Activated CD4-positive, alpha-beta T cell treated with anti-CD3 and anti-CD28 coated beads for 48 hours (primary cell): ENCODE results near the gene BDP1.
"Not testable (repeated sequence)": the region's sequence is repeated elsewhere in the genome, so short reads cannot be mapped to it uniquely, and the experiment has no call there.

Experiments
- DNase-seq: peaks from one replicate; pipeline ENCODE4 v3.0.0-alpha.2; 2020

The BDP1 gene

DNA sequence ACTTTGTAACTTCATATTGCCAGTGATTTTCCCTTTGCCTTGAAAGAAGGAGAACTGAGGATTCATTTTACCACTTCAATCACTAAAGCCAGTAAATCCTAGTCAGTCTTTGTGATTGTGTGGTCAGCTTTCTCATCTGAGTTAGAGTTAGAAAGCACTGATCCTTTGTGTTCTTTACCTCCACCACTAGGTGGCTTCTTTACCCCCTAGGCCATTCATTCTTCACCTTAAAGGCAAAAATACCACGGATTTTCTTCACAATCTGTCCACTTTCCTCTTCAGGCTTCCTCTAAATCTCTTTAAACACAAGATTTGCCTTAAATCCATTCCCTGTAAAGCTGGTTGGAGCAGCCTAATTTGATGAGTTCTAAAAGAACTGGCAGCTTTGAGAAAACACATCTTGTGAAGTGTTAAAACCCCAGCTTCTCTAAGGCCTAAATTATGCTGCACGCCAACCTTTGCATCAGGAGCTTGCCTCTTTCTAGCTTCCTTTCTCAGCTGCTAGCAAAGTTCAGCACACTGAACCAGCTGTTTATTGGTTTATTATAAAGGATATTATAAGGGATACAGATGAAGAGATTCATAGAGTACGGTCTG lies 20.4 kb downstream of the BDP1 start:
- DNase-seq, result no peak

DNA sequence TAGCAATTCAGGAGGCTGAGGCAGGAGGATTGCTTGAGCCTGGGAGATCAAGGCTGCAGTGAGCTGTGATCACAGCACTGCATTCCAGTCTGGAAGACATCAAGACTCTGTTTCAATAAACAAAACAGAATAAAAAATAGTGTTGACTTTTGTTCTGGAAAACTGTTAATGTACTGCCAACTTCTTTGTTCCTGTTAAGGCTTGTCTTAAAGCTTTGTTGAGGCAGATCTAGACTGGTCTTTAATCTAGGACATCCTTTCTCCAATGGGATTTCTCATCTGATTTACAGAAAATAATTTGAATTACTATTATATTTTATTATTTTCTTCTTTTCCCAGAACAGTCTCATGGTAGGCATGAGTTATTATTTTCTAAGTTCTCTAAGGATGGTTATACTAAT lies 26.0 kb downstream of the BDP1 start:
- DNase-seq, result no peak

DNA sequence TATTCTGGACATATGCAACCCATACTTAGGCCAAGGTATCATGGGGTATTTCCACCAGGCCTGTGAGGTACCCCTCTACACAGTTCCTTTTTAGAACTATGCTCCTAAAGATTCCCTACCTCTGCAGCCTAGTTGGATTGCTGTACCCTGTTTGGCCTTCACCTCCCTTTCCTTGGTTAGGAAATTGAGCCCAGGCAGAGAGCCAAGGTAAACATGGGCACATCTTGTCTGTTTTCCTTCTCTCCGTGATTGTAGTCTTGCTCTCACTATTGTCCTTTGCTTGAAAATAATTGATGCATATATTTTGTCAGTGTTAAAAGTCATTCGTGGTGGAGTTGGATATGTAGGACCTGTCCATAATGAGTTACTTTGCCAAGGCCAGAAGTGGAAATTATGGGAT lies 26.7 kb downstream of the BDP1 start:
- no peak for DNase-seq

DNA sequence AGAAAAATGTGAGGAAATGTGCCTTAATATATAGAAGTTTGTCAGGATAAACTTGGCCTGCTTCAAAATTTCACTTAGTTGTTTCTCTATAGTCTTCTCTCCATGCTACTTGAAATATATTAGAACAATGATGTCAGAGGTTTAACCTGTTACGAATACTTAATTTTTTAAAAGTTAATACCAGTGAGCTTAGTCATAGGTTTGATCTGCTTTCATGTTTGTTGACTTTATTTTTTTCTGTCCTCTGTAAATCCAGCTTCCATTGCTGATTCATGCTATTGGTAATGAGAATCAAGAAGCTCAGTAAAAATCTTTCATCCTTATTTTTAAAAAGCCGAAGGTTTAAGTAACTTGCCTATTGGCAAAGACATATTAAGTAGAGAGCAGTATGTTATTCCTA lies 27.9 kb downstream of the BDP1 start:
- no peak for DNase-seq

DNA sequence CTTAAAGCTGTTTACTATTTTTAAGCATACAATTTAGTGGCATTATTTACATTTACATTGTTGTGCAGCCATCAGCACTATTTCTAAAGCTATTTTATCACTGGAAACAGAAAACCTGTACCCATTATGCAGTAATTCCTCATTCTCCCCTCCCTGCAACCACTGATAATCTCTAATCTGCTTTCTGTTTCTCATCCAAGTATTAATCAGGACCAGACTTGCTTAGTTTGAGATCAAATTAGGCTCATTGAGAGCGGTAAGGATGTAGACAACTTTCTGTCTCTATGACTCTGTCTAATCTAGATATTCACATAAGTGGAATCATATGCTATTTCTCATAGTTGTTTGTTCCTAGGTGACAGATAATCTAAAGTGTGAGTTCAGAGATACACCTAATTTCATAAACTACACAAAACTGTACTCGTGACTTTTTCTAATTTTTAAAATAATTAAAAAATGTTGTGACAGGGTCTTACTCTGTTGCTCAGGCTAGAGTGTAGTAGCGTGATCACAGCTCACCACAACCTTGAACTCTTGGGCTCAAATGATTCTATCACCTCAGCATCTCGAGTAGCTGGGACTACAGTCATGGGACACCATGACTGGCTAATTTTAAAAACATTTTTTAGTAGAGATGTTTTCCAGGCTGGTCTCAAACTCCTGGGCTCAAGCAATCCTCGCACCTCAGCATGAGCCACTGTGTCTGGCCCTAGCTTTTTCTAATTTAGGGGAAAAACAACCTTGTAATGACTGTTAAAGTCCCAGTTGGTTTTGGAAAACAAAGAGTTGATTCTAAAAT lies 37.6 kb downstream of the BDP1 start:
- no peak for DNase-seq

DNA sequence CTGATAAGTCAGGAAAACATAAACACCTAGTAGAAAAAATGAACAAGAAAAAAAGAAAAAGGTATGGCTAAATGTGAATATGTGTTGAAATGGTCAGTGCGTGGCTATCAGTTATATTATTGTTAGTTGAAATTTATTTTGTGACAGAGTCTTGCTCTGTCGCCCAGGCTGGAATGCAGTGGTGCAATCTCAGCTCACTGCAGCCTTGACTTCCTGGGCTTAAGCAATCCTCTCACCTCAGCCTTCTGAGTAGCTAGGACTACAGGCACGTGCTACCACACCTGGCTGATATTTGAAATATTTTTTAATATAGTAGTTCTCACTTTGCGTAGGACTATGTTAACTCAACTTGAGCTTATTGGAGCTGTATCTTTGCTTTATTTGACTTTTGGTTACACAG lies 38.8 kb downstream of the BDP1 start:
- DNase-seq, result not testable (repeated sequence)

DNA sequence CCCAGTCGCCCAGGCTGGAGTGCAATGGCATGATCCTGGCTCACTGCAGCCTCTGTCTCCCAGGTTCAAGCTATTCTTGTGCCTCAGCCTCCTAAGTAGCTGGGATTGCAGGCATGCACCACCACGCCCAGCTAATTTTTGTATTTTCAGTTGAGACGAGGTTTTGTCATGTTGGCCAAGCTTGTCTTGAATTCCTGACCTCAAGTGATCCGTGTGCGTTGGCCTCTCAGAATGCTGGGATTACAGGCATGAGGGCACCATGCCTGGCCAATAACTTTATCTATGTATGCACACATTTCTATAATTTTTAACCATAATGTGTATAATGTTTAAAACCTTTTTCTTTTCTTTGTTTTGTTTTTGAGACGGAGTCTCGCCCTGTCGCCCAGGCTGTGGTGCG lies 43.3 kb downstream of the BDP1 start:
- DNase-seq, result not testable (repeated sequence)

DNA sequence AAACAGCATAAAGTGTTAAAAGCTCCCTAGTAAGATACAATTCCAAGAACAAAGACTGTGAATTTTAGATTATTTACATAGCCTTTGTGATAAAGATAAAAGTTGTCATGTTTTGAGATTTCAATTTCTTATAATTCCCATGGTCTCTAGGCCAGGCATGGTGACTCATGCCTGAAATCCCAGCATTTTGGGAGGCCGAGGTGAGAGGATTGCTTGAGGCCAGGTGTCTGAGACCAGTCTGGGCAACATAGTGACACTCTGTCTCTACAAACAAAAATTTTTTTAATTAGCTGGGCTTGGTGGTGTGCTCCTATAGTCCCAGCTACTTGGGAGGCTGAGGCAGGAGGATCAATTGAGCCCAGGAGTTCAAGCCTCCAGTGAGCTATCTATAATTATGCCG lies 48.1 kb downstream of the BDP1 start:
- DNase-seq, result no peak

DNA sequence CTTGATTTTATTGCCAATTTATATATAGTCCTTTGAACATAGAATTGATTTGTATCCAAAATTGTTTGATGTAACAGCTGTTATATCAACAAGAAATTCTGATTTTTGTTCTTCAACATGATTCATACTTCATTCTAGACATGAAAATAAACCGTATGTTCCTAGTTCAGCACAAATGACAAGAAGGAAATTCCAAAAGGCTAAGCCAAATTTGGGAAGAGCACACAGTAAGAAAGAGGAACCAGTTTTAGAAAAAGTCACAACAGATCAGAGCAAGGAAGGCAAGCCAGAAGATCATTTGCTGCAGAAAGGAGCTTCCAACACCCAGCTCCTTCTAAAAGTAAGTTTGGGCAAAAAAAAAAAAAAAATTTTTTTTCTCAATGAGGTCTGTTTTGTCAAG lies 66.7 kb downstream of the BDP1 start:
- no peak for DNase-seq

DNA sequence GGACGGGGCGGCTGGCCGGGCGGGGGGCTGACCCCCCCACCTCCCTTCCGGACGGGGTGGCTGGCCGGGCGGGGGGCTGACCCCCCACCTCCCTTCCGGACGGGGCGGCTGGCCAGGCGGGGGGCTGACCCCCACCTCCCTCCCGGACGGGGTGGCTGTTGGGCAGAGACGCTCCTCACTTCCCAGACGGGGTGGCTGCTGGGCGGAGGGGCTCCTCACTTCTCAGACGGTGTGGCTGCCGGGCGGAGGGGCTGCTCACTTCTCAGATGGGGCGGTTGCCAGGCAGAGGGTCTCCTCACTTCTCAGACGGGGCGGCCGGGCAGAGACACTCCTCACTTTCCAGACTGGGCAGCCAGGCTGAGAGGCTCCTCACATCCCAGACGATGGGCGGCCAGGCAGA lies 70.2 kb downstream of the BDP1 start:
- DNase-seq, result not testable (repeated sequence)

DNA sequence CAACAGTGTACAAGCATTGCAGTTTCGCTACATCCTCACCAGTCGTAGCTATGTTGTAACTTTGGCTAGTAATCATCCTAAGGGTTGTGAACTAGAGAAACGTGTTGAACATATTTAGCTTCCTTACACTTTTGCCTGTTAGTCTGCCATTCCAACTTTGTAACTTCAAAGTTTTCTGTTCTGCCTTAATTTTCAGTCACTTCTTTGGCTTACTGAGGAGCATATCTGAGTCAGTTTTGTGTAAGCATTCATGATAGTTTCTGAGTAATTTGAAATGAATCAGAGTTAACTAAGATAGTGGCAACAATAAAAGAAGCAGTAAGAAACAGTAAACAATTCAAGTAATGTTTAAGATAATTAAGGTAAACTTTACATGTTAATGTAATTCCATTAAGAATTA lies 72.8 kb downstream of the BDP1 start:
- no peak for DNase-seq

DNA sequence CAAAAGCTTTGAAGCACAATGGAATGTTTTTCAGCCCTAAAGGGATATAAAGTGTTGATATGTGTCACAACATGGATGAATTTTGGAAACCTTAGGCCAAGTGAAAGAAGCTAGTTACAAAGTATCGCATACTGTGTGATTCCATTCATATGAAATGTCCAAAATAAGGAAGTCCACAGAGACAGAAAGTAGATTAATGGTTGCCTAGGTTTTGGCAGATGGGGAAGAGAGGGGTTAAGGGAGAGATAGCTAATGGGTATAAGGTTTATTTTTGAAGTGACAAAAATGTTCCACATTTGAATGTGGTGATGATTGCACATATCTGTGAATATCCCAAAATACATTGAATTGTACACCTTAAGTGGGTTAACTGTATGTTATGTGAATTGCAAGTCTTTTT lies 74.2 kb downstream of the BDP1 start:
- DNase-seq, result no peak

DNA sequence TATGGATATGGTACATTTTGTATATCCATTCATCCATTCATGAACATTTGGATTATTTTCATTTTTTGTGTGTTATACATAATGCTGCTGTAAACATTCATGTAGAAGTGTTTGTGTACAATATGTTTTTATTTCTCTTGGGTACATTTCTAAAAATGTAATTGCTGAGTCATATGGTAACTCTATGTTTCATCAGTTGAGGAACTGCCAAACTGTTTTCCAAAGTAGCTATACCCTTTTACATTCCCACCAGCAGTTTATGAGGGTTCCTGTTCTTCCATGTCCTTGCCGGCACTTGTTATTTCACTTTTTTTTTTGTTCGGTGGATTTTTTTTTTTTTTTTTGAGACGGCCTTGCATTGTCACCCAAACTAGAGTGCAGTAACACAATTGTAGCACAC lies 77.7 kb downstream of the BDP1 start:
- no peak for DNase-seq

DNA sequence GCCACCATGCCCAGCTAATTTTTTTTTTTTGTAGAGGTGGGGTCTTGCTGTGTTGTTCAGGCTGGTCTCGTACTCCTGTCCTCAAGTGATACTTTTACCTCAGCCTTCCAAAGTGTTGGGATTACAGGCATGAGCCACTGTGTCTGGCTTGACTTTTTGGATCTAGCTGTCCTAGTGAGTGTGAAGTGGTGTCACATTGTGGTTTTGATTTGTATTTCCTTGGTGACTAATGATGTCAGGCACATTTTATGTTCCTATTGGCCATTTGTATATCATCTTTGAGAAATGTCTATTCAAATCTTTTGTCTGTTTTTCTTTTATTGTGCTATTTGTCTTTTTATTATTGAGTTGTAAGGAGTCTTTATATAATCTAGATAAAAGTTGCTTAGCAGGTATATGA lies 78.2 kb downstream of the BDP1 start:
- no peak for DNase-seq

DNA sequence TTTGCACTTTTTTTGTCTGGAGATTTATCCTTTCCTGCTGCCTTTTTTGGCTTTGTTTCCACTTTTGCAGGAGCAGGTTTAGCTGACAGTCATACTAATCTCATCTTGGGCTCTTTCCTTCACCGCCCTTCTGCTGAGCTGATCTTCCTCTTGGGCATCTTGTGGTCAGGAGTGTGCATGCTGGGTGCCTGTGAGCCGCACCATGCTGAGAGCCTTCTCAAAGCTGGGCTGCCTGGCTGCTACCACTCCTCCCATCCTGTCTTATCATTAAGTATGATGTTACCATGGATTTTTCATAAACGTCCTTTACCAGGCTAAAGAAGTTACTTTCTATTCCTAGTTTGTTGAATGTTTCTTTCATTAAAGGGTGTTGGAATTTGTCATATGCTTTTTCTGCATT lies 82.2 kb downstream of the BDP1 start:
- DNase-seq, result no peak

DNA sequence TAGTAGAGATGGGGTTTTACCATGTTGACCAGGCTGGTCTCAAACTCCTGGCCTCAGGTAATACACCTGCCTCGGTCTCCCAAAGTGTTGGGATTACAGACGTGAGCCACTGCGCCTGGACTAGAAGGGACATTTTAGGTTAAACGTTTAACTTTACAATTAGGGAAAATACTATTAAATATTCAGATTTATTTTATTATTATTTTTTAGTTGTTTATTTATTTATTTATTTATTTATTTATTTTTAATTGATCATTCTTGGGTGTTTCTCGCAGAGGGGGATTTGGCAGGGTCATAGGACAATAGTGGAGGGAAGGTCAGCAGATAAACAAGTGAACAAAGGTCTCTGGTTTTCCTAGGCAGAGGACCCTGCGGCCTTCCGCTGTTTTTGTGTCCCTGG lies 95.4 kb downstream of the BDP1 start:
- DNase-seq, result not testable (repeated sequence)

DNA sequence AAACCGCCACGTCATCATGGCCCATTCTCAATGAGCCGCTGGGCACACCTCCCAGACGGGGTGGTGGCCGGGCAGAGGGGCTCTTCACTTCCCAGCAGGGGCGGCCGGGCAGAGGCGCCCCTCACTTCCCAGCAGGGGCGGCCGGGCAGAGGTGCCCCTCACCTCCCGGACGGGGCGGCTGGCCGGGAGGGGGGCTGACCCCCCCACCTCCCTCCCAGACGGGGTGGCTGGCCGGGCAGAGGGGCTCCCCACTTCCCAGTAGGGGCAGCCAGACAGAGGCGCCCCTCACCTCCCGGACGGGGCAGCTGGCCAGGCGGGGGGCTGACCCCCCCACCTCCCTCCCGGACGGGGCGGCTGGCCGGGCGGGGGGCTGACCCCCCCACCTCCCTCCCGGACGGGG lies 96.1 kb downstream of the BDP1 start:
- DNase-seq, result not testable (repeated sequence)

DNA sequence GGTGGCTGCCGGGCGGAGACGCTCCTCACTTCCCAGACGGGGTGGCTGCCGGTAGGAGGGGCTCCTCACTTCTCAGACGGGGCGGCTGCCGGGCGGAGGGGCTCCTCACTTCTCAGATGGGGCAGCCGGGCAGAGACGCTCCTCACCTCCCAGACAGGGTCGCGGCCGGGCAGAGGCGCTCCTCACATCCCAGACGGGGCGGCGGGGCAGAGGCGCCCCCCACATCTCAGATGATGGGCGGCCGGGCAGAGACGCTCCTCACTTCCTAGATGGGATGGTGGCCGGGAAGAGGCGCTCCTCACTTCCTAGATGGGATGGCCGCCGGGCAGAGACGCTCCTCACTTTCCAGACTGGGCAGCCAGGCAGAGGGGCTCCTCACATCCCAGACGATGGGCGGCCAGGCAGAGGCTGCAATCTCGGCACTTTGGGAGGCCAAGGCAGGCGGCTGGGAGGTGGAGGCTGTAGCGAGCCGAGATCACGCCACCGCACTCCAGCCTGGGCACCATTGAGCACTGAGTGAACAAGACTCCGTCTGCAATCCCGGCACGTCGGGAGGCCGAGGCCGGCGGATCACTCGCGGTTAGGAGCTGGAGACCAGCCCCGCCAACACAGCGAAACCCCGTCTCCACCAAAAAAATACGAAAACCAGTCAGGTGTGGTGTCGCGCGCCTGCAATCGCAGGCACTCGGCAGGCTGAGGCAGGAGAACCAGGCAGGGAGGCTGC lies 96.7 kb downstream of the BDP1 start:
- DNase-seq, result not testable (repeated sequence)

DNA sequence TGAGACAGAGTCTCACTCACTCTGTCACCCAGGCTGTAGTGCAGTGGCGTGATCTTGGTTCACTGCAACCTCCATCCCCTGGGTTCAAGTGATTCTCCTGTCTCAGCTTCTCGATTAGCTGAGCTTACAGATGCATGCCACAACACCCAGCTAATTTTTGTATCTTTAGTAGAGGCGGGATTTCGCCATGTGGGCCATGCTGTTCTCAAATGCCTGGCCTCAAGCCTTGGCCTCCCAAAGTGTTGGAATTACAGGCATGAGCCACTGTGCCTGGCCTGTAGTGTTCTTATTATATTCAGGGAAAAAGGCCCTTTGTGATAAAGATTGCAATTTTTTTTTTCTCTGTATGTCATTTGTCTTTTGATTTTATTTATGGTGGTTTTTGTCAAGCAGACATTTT lies 107.7 kb downstream of the BDP1 start:
- no peak for DNase-seq

DNA sequence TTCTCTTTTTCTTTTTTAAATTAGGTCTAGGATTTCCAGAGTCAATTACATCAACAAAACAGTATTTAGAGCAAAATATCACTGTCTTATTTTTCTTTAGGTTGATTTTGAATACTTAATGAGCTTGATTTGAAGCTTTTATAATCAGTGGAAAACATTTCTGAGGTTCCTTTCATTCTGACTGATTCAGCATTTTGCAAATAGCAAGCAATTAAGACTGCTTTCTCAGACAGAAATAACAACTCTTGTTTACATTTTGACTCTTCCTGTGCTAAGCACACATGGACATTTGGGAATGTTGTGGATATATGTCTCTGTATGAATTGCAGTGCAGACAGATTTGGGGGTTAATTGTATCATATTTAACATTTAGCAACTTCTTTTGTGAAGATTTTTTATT lies 109.4 kb downstream of the BDP1 start:
- DNase-seq, result no peak

DNA sequence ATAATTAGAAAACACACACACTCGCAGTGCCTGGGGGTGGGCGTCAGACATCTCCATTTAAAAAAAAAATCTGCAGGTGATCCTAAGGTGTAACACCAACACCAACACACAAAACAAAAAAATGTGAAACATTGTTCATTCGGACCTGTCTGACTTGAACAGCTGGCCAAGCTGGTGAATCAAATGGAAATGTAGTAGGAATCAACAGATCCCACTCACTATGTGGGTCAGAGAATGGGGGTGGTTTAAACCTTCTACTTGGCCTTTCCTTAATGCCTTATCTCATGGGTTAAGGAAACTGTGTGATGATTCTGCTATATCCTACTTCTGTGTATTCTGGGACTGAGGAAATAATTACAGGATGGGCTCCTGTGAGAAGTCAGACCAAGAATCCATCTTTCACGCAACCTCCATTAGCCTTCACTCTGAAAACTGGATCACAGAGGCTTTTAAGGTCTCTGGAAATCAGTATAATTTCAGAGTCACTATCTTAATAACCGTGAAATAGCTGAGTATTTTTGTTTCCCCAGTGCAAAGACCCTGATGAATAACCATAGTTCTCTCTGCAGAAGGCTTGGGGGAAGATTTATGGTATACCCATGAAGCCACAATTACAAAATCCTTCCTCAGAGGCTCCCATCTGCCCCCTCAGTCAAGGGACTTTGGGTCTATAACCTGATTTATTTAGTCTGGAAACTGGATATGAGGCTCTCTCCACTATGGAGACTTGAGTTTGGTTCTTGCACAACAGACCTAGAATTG lies 114.5 kb downstream of the BDP1 start:
- DNase-seq, result no peak

DNA sequence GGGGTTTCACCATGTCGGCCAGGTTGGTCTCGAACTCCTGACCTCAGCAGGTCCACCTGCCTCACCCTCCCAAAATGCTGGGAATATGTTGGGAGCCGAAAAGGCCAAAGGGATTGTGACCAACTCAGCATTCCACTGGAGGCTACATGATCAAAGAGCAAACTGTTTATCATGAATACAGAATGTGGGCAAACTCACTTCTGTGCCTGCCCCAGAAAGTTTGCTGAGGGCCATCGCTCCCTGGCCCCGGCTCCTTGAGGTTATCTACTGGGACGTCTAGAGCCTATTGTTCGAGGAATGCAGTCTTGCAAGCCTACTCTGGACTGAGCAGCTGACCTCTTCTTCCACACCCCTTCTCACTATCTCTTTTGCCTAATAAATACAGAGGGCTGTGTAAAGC lies 116.4 kb downstream of the BDP1 start:
- DNase-seq, result not testable (repeated sequence)

DNA sequence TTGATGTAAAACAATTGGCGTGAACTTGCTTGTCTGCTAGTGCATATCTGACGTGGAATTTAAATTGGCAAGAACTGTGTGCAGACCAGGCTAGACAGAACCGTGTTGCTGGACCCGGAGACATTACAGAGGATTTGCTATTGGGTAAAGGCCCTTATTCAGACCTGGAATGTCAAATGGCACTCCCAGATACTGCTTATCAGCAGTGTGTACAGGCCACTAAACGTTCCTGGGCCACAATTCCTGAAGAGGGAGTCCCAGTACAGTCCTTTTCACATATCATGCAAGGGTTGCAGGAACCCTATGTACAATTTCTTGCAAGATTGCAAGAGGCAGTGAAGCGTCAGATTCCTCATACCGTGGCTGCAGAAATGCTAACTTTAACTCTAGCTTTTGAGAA lies 118.1 kb downstream of the BDP1 start:
- no peak for DNase-seq
